Measurements from ENCODE around the gene VIPR2.

- TF ChIP-seq SUZ12 (IDR thresholded peaks at IDR 0.05; ENCODE audit: extremely low read depth, insufficient read depth, insufficient read length) (no peak), YY1 (IDR thresholded peaks at IDR 0.05; ENCODE audit: insufficient read depth, insufficient read length) (no peak), ZNF274 (IDR thresholded peaks at IDR 0.05; ENCODE audit: low read depth, low read length) (no peak)
These were observed 5.5 kb downstream of the VIPR2 start for GRCh38 chr7:159139202-159139601.

All from NT2/D1 (cell line).